Lung (tissue), 12 donors: Measurements from ENCODE around the gene ACSM6. TPM values are rescaled to one million over a fixed set of nuclear protein-coding genes. Genes with fewer than 3 reads are reported as not detected.

Experiments
- ATAC-seq: fragments of 200-7000 bp; cut with Tn5 transposase; one replicate; pipeline ENCODE4 v1.9.1; 2020; ENCODE audit warnings: moderate number of reproducible peaks; ENCODE audit not compliant: insufficient read depth, low FRiP score
- DNase-seq, 3 donors: peaks; one replicate each; pipeline ENCODE4 v3.0.0-alpha.2; 2013 to 2017
- H3K27ac ChIP-seq, 2 donors: one replicate each; pipeline ENCODE4 v1.5.1; 2013; ENCODE audit warnings: mild to moderate bottlenecking in 2 of 2, moderate library complexity in 2 of 2, control low read depth in 1 of 2, inconsistent platforms in 1 of 2, low read depth in 1 of 2, low read length in 1 of 2
- H3K27me3 ChIP-seq, 3 donors: one replicate each; pipeline ENCODE4 v1.5.1; 2013; ENCODE audit warnings: low read length in 2 of 3; ENCODE audit not compliant: control insufficient read depth in 3 of 3, insufficient read depth in 3 of 3
- H3K36me3 ChIP-seq, 4 donors: one replicate each; pipeline ENCODE4 v1.5.1; 2013; ENCODE audit warnings: low read length in 4 of 4, mild to moderate bottlenecking in 1 of 4, moderate library complexity in 1 of 4; ENCODE audit not compliant: control insufficient read depth in 4 of 4, insufficient read depth in 4 of 4
- H3K4me1 ChIP-seq, 5 donors: one replicate each; pipeline ENCODE4 v1.5.1; 2013; ENCODE audit warnings: low read length in 5 of 5, mild to moderate bottlenecking in 2 of 5, moderate library complexity in 1 of 5; ENCODE audit not compliant: control insufficient read depth in 5 of 5, insufficient read depth in 5 of 5
- H3K4me3 ChIP-seq: one replicate; pipeline ENCODE4 v1.5.1; 2013; ENCODE audit warnings: mild to moderate bottlenecking, control low read depth, moderate library complexity
- H3K9ac ChIP-seq, 2 donors: one replicate each; pipeline ENCODE4 v1.5.1; 2013; ENCODE audit warnings: low read length in 2 of 2, control low read depth in 1 of 2; ENCODE audit not compliant: insufficient read depth in 1 of 2
- H3K9me3 ChIP-seq, 4 donors: one replicate each; pipeline ENCODE4 v1.5.1; 2013; ENCODE audit warnings: low read length in 3 of 4, mild to moderate bottlenecking in 1 of 4, moderate library complexity in 1 of 4; ENCODE audit not compliant: control insufficient read depth in 4 of 4, insufficient read depth in 3 of 4
- WGBS, 2 donors: extraction: QIAGEN DNeasy Blood & Tissue Kit; methylation state at CpG; one replicate each; pipeline ENCODE4 v1.1.7; 2013; 5-methylcytosine and 5-hydroxymethylcytosine counted together
- polyA plus RNA-seq, 2 donors: library from polyadenylated mRNA; stranded (reverse); fragments of 200-250 nt; gene quantifications; one replicate each; pipeline ENCODE4 v1.2.1, GENCODE V29; 2013
- total RNA-seq, 2 donors: library from RNA; depleted of rRNA in 1 of 2; stranded (reverse); fragments of >200 nt in 1 of 2; gene quantifications; one replicate each; pipeline ENCODE4 v1.2.1, GENCODE V29; 2014 to 2021
- TF ChIP-seq, protein P1 (sequence below): IDR thresholded peaks from 2 replicates; pipeline ENCODE4 v1.5.1; 2012; ENCODE audit warnings: mild to moderate bottlenecking; ENCODE audit errors: control extremely low read depth, extremely low read depth
- donor health status: control.
- donor health status: control.
- donor health status: Bipolar disorder and iron deficiency.
- donor health status: healthy.
- donor health status: DM: yes; HTN: yes; CAD: no.

Gene ACSM6
- total and polyA plus RNA-seq, 4 donors: not detected

DNA sequence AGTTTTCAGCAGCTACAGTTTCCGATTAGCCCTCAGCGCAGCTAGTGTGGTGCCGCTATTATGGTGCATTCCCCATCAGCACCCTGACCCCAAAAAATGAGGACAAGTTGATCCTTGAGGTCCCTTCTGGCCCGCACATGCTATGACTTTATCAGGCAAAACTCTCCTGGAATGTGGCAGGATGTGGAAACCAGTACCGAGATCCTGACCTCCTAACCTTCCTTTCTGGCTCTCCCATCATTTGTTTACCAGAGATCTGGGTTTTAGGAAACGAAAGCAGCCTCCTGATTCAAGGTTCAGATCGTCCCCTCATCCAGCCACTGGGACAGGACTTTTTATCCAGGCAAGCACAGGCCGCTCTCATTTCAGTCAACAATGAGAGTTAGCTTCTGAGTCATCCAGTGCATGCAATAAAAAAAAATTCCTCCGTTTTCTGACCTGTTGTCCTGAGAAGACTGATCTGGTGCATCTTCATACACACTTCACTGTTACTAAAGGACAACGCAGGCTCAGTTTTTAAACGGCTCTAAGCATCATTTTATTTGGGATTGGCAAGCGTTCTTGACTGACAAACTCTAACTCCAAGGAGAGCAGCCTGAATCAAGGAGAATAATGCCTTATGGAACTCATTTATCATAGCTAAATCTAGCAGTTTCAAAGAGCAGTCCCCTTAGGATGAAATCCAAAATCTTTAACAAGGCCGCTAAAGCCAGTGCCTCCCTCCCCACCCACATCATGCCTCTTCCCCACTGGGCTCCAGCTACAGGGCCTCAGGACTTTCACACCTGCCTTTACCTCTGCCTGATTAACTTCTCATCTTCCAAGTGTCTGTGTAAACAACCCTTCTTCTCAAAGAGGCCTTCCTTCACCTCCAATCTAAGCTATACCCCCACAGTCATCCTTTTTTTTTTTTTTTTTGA is 79.6 kb downstream of the ACSM6 start:
- no peak overlapping the region for H3K9ac ChIP-seq
- peak overlapping the region; percentile 69 to 85 for H3K27ac ChIP-seq
- H3K4me1 ChIP-seq: peaks cover 0 to 44% (median 7%) of the 10 kb centered on the region in 5 donors
- TF ChIP-seq, protein P1, sequence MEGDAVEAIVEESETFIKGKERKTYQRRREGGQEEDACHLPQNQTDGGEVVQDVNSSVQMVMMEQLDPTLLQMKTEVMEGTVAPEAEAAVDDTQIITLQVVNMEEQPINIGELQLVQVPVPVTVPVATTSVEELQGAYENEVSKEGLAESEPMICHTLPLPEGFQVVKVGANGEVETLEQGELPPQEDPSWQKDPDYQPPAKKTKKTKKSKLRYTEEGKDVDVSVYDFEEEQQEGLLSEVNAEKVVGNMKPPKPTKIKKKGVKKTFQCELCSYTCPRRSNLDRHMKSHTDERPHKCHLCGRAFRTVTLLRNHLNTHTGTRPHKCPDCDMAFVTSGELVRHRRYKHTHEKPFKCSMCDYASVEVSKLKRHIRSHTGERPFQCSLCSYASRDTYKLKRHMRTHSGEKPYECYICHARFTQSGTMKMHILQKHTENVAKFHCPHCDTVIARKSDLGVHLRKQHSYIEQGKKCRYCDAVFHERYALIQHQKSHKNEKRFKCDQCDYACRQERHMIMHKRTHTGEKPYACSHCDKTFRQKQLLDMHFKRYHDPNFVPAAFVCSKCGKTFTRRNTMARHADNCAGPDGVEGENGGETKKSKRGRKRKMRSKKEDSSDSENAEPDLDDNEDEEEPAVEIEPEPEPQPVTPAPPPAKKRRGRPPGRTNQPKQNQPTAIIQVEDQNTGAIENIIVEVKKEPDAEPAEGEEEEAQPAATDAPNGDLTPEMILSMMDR: no peak
- no peak for DNase-seq
- WGBS, 2 donors: 47 to 68% methylated on average over 13 of the region's 13 CpGs
- H3K36me3 ChIP-seq: peaks cover 0 to 9% (median 2%) of the 10 kb centered on the region in 4 donors
- H3K4me3 ChIP-seq: no peak overlapping the region
- ATAC-seq: no peak
- no peaks in the 10 kb centered on the region for H3K9me3 ChIP-seq
- no peaks in the 10 kb centered on the region for H3K27me3 ChIP-seq

DNA sequence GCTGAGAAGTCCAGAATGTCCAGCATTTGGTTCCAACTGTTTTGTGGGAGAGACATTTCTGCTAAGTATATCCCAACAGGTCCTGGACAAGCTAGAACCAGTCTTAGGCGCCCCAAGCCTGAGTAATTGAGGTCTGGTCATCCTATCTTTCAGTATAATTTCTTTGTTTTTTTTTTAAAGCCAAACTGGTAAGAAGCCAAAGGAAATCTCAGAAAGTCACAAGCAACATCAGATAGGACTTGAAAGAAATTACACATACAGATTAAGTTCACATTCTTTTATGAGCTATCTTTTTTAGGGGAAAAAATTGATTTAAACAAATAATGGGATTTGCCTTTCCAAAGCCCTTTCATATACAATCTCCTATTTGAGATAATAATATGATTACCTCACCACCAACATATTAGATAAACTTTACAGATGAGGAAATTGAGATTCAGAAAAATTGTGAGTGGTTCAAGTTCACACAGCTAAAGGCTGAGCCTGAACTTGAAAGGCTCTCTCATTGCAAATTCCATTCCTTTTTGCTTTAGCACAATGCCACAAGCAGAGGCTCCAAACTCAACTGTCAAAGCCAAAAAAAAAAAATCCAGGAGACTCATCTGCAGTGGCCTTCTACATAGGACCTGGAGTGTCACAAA is 81.8 kb downstream of the ACSM6 start:
- no peaks in the 10 kb centered on the region for H3K36me3 ChIP-seq
- DNase-seq (peak in 2 of 3 donors; percentile 65 to 78), ATAC-seq (no peak)
- no peak overlapping the region for H3K4me3 ChIP-seq
- TF ChIP-seq, protein P1: no peak
- H3K9ac ChIP-seq: no peak overlapping the region
- H3K4me1 ChIP-seq: peaks cover 0 to 52% (median 7%) of the 10 kb centered on the region in 5 donors
- 82 to 83% methylated on average over 1 of the region's 1 CpG for WGBS, 2 donors
- H3K27ac ChIP-seq: peak overlapping the region; percentile 36 to 73
- H3K9me3 ChIP-seq: no peaks in the 10 kb centered on the region
- H3K27me3 ChIP-seq: no peaks in the 10 kb centered on the region

DNA sequence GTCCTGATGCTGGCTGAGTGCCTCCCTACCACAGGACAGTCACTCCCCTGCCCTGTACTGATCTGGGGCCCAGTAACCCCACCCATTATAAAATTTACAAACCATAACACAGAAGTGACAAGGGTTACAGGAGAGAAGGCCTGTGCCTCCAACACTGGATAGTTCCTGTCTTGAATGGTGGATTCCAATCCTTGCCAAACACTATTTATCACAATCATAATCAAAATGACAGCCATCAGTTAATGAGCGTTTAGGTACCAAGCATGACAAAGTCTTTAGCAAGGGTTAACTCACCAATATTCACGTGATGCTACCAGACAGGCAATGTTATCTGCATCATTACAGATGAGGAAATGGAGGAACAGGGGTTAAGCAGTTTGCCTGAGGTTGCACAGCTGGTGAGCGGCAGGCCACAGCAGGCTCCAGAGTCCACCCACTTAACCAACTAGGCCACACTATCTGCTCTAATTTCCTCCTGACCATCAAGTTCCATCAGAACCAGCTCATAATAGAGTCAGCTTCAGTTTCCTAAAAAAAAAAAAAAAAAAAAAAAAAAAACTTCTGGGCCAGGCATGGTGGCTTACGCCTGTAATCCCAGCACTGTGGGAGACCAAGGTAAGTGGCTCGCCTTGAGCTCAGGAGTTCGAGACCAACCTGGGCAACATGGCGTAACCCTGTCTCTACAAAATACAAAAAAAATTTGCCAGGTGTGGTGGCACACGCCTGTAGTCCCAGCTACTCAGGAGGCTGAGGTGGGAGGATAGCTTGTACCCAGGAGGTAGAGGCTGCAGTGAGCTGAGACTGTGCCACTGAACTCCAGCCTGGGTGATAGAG is 82.5 kb downstream of the ACSM6 start:
- Histone ChIP-seq H3K27me3 (no peaks in the 10 kb centered on the region), H3K4me3 (no peak overlapping the region), H3K36me3 (no peaks in the 10 kb centered on the region), H3K4me1 (peaks cover 0 to 60% (median 7%) of the 10 kb centered on the region in 5 donors), H3K9ac (no peak overlapping the region), H3K27ac (peak overlapping the region; percentile 36 to 77), H3K9me3 (no peaks in the 10 kb centered on the region)
- TF ChIP-seq, protein P1: no peak
- WGBS, 2 donors: 79 to 85% methylated on average over 8 of the region's 8 CpGs
- ATAC-seq (no peak), DNase-seq (no peak)
